LNCaP clone FGC (cell line): Measurements from ENCODE around the gene CNOT10.

ENCODE experiments used
- DNase-seq: peaks from one replicate; pipeline ENCODE4 v3.0.0-alpha.2; 2011; ENCODE audit warnings: low read depth
- H3K4me3 ChIP-seq: 2 replicates; pipeline ENCODE4 v1.5.1; 2011; ENCODE audit warnings: mild to moderate bottlenecking, low read depth, low read length, control low read depth
- TF ChIP-seq, protein P1 (sequence below): IDR thresholded peaks from 2 replicates; pipeline ENCODE4 v1.5.1; 2012; ENCODE audit warnings: mild to moderate bottlenecking; ENCODE audit not compliant: control insufficient read depth, insufficient read depth; ENCODE audit errors: extremely low read depth

CNOT10 gene

DNA sequence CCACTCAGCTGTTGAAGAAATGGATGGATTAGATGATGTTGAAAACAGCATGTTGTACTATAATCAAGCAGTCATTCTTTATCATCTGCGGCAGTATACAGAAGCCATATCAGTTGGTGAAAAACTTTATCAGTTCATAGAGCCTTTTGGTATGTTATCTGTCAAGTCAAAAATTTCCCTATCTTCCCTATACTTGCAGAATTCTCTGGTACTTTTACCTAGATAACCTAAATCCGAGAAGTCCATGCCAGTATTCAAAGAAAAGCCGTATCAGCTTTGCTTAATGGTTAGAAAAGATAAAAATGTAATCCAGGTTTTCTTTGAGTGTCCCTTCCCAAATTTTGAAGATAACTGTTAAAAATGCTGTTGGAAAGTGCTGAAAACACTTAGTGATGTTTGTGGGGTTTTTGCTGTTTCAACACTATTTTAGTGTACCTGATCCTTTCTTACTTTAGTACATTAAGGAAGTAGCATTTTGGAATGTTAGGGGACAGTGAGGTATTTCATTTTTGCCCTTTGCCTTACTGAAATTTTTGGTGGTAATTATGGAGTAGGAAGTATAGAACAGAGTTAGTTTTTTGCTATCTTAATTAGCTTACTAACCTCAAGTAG, 23.8 kb downstream of the CNOT10 start:
- TF ChIP-seq, protein P1, sequence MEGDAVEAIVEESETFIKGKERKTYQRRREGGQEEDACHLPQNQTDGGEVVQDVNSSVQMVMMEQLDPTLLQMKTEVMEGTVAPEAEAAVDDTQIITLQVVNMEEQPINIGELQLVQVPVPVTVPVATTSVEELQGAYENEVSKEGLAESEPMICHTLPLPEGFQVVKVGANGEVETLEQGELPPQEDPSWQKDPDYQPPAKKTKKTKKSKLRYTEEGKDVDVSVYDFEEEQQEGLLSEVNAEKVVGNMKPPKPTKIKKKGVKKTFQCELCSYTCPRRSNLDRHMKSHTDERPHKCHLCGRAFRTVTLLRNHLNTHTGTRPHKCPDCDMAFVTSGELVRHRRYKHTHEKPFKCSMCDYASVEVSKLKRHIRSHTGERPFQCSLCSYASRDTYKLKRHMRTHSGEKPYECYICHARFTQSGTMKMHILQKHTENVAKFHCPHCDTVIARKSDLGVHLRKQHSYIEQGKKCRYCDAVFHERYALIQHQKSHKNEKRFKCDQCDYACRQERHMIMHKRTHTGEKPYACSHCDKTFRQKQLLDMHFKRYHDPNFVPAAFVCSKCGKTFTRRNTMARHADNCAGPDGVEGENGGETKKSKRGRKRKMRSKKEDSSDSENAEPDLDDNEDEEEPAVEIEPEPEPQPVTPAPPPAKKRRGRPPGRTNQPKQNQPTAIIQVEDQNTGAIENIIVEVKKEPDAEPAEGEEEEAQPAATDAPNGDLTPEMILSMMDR = no peak
- DNase-seq = no peak
- H3K4me3 ChIP-seq = no peak overlapping the region

- H3K4me3 ChIP-seq = no peak overlapping the region
- TF ChIP-seq, protein P1 = no peak
- DNase-seq = no peak
Observed at GRCh38 chr3:32709346-32709745, 24.4 kb downstream of the CNOT10 start.

DNA sequence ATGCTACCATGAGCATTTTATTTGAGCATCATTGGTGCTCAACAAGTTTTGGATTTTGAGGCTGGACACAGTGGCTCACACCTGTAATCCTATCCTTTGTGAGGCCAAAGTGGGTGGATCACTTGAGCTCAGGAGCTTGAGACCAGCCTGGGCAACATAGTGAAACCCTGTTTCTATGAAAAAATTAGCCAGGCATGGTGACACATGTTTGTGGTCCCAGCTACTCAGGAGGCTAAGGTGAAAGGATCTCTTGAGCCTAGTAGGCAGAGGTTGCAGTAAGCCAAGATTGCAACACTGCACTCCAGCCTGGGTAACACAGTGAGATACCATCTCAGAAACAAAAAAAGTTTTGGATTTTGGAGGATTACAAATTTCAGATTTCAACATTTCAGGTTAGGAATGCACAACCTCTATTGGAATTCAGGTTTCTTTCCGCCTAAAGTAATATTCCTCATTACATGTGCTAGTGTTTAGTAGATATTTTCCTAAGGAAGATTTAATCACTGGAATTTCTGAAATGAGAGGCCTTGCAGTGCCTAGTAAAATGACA, 27.6 kb downstream of the CNOT10 start:
- DNase-seq = no peak
- H3K4me3 ChIP-seq = no peak overlapping the region
- TF ChIP-seq, protein P1 = no peak

- H3K4me3 ChIP-seq = no peak overlapping the region
- DNase-seq = no peak
- TF ChIP-seq, protein P1 = no peak
Observed at GRCh38 chr3:32713181-32713580, 28.2 kb downstream of the CNOT10 start.

DNA sequence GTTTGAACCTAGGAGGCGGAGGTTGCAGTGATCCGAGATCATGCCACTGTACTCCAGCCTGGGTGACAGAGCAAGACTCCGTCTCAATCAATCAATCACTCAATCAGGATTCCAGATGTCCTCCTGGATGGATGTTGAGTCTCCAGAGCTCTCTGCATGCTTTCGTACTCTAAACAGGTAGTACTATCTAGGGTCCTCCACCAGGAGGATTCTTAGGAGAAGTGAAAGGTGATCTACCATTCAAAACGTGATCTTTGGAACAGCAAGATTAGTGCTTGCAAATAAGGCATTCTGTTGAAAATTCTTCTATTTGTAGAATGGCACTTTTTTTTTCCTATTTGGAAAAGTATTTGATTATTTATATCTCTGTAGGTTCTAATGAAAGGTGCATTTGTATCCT, 34.3 kb downstream of the CNOT10 start:
- H3K4me3 ChIP-seq = no peak overlapping the region
- TF ChIP-seq, protein P1 = no peak

GRCh38 chr3:32719931-32720330, 34.9 kb downstream of the CNOT10 start:
- H3K4me3 ChIP-seq = no peak overlapping the region
- TF ChIP-seq, protein P1 = no peak
- DNase-seq = no peak

More for the DNA sequence above, 34.3 kb downstream of the CNOT10 start:
- DNase-seq = no peak

DNA sequence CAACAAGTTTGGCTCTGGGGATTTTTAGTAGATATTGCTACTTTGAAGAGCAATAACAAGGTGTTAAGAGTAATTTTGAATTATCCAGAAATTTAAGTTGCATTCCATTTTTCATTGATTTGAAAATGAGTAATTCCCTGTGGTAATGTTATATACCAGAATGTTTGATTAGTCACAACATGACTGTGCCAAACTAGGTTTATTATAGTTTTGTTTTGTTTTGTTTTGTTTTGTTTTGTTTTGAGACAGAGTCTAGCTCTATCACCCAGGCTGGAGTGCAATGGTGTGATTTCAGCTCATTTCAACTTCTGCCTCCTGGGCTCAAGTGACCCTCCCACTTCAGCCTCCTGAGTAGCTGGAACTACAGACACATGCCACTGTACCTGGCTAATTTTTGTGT, 40.7 kb downstream of the CNOT10 start:
- TF ChIP-seq, protein P1 = no peak
- DNase-seq = no peak
- H3K4me3 ChIP-seq = no peak overlapping the region
